NCI-H1048 (cell line): Measurements from ENCODE around the gene SEMA3G.

ENCODE experiments used
- DNase-seq: peaks from one replicate; lab custom pipeline; 2025; lab: John Stamatoyannopoulos, UW

Gene SEMA3G

GRCh38 chr3:52438579-52439425 lies 6.1 kb downstream of the SEMA3G start:
- DNase-seq: no peak

GRCh38 chr3:52438104-52438376 lies 6.9 kb downstream of the SEMA3G start:
- DNase-seq: no peak

DNA sequence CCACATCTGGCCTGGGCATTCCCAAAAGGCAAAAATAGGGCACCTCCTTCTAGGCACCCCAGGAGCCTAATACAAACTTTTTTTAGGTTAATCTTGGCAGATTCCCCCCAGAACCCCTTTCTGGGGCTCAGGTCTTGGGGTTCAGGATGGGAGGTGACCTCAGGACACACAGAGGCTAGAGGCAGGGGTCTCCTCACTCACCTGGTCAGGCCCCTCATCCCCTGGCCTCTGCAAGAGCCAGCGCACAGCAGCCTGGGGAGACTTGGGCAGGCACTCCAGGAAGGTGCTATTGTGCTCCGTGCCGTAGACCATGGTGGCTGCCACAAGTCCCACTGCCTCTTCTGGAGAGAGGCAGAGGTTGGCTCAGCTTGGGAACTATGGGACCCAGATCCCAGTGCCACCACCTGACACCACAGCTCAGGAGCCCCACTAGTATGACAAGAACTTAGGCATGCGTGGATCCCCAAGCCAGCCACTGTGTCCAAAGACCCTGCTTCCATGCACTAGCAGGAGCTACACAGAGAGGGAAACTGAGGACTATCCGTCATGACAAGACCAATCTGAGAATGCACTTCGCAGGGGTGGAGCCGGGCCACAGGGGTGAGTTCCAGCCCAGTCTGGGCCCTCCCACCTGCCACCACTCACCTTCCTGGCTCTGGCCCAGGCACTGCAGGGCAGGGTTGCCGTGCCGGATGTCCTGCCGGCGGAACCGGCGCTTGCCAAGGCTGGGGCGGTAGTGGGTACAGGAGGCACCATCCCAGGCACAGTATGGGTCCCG lies 7.4 kb downstream of the SEMA3G start:
- no peak for DNase-seq

- no peak for DNase-seq
Measured at GRCh38 chr3:52436500-52437149, 8.3 kb downstream of the SEMA3G start.

DNA sequence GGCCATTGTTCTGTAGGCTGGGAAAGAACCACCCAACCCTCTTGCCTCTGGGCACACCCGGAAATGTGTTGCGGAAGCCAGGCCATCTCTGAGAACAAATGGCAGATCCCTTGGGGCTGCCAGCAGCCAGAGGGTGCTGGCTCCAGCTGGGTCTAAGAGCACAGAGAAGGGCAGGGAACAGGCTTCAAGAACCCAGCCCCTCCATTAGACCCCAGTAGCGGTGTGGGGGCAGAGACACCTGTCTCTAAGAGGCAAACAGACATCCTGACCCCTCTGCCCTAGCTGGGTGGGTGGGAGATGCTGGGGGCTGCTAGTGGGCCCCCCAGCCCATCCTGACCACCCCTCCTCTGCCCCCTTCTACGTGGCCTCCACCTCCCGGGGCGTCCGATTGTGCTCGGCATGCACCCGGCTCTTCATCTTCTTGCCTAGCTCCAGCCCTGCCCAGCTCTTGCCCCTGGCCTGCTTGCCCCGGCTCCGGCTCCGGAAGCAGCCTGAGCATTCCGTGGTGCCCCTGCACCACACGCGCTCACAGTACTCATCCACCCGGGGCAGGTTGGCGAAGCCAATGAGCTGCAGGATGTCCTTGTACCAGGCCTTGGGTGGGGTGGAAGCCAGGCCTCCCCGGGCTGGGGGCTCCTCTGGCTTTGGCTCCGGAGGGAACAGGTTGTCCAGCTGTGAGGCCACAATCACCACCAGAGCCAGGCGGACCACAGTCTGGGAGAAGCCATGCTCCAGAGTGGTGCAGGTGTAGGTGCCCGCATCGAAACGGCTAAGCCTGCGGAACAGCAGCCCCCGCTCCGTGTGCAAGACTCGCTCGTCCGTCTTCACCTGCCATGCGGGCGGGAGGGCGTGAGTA lies 9.4 kb downstream of the SEMA3G start:
- DNase-seq: no peak

- no peak for DNase-seq
Measured at GRCh38 chr3:52434491-52435115, 10.3 kb downstream of the SEMA3G start.

DNA sequence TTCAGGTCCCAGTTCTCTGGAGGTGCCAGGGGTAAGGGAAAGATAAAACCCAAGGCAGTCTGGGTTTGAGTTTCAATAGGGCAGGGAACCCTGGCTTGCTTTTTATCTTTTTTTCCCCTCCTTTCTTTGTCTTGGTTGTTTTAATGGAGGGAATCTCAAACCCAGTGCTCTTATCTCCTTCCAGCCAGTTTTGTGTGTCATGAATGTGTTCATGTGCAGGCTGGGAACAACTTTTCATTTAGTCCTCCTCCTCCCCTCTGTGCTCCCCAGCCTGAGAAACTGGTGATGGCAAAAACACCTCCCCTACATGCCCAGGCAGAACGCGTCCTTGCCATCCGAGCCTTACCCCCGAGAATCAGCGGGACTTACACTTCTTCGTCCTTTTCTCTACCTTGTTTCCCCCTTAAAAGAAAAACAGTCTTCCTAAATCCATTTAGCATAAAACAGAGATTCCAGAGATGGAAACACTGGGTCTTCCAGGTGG lies 10.9 kb downstream of the SEMA3G start:
- DNase-seq: no peak

GRCh38 chr3:52433328-52433995 lies 11.4 kb downstream of the SEMA3G start:
- no peak for DNase-seq

- DNase-seq: no peak
Measured at GRCh38 chr3:52432691-52433141, 12.2 kb downstream of the SEMA3G start.

DNA sequence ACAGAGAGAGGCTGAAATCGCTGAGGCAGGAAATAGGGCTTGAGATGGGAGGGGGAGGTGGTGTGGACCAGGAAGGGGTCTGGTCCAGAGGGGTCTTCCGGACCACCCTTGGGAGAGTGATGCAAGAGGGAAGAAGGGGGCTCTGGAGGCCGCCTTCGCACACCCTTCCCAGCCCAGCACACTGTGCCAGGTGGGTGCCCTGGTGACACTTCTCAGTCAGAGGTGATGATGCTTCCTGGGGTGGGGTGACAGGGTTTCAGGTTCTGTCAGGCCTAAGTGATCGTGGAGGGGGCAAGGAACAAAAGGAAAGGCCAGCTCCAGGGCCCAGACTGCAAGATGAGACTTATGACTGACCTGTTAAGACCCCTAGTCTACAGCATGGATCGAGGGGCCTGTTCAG lies 12.7 kb downstream of the SEMA3G start:
- no peak for DNase-seq

DNA sequence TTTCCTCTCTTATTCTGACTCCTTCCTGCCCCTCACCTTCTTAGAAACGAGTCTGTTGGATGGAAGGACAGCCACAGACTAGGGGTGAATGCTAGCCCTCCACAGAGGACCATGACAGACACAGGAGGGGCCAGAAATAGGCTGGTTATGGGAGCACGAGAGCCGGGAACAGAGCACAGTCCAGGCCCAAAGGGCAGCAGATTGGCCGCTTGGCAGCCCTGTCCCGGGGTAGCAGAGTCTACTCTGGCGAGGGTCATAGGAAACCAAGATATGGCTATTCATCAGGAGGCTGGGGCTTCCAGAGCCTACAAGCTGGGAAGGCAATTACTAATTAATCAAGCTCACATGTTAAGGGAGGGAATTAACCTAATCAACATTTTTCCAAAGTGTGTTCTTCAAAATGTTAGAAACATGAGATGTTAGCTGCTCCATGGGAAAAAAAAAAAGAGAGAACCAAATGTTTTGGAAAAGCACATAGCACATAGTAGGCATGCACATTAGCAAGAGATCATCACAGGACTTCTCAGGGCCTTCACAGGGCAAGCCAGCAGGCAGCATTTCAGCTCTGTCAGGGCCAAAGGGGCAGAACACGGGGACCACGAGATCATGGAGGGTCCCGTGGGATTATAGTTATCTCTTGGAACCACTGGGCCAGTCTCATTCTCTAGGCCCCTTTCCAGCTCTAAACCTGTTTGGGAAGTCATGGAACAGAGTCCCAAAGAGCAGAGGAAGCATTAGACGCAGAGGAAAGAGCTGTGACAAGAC lies 13.3 kb downstream of the SEMA3G start:
- DNase-seq: no peak

- no peak for DNase-seq
Measured at GRCh38 chr3:52430416-52430810, 14.5 kb downstream of the SEMA3G start.

- DNase-seq: no peak
Measured at GRCh38 chr3:52429779-52430415, 15.0 kb downstream of the SEMA3G start.

GRCh38 chr3:52429031-52429430 lies 15.9 kb downstream of the SEMA3G start:
- no peak for DNase-seq

DNA sequence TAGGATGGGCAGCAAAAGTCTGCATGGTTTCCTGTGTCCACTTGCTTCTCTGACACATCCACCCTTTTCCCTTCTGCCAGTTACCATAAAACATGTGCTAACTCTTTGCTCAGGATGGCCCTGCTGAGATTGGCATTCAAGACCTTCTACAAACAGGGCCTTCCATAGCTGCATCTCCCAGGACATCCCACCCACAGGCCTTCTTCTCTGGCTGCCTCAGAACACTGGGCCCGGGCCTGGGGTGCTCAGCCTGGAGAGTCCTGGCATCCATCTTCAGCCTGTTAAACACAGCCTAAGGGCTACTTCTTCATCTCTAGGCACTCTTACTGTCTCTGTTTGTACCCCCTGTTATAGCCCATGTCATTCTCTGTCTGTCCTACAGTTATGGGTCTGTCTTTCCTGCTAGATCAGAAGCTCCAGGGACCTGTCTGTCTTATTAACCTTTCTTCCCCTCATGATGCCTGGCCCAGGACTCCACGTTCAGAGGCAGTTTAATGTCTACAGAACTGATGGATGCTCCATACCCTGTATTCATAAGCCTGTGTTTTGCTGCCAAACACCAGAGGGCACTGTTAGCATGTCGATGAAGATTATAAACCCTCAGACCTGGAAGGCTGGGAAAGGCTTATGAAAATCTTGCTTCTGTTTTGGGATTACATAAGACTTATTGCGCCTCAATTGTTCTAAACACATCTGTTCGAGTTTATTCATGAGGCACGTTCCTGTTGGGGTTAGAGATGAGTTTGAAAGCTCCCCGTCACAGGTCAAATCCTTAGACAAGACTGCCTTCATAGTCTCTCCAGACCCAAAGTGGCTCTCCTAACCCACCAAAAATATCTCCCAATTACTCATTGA lies 16.5 kb downstream of the SEMA3G start:
- DNase-seq: no peak

GRCh38 chr3:52423173-52423572 lies 21.7 kb downstream of the SEMA3G start:
- DNase-seq: no peak

DNA sequence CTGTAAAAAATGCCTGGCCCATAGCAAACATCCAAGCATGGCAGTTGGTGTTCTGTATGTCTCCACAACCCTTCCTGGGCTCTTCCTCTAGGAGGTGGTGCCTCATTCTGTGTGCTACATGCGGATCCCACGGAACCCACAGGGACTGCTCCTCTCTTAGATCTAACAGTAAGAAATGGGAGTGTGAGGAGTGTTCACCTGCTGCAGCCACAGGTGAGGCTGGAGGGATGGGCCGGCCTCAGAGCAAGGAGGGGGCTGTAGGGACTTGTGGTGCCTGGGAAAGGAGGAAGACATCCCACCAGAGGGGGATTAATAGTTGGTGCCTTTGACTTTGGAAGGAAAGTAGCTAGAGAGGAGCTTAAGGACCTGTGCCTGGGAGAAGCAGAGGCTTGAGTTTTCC lies 22.2 kb downstream of the SEMA3G start:
- DNase-seq: no peak

DNA sequence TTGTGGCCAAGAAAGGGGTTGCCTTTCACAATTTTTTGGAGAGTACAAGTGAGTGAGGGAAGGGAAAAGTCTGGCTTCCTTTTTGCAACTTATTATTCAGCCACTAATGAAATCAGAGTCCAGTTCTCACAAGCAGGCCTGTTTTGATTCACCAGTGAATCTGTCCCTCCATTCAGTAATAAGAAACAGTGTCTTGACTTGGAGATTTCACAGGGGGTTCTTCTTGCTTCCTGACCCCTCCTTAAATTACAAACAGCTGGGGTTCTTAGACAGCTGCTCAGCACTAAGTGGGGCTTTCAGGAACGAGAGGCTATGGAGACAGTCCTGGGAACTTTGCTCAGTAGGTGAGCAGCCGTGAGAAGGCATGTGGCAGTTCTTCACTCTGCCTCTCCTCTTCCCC lies 24.5 kb downstream of the SEMA3G start:
- DNase-seq: no peak

DNA sequence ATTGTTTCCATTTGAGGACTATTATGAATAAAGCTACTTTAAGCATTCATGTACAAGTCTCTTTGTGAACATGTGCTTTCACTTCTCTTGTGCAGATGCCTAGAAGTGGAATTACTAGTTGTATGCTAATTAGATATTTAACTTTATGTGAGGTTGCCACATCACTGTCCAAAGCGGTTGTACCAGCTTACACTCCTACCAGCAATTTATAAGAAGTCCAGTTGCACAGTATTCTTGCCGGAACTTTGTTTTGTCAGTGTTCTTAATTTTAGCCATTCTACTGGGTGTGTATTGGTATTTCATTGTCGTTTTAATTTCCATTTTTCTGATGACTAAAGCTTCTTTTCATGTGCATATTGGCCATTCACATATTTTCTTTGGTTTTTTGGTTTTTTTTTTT lies 29.1 kb downstream of the SEMA3G start:
- no peak for DNase-seq
